ENCODE measurements around the gene RGS9. TPM values are rescaled to one million over a fixed set of nuclear protein-coding genes. Genes with fewer than 3 reads are reported as not detected.
A peak's percentile ranks its signal among the peaks of the same experiment; 100 is the strongest.

Gene RGS9
- total and polyA plus RNA-seq, 5 experiments from 2014 or later = 0.25 to 6.3 (median 0.49) TPM; not detected in 2

GRCh38 chr17:65143889-65144604, 6.9 kb downstream of the RGS9 start:
- ATAC-seq (no peak), DNase-seq (no peak)
- Mint-ChIP-seq H3K4me3 (no peak overlapping the region), H3K27me3 (peaks cover 16 to 27% (median 21%) of the 10 kb centered on the region in 5 donors), H3K4me1 (peaks cover 8 to 10% (median 8%) of the 10 kb centered on the region in 4 donors), H3K36me3 (no peaks in the 10 kb centered on the region), H3K9me3 (no peaks in the 10 kb centered on the region), H3K27ac (no peak overlapping the region)
- POLR2A ChIA-PET = interaction anchor here (1.2 kb wide), 1 partner anchor 21 kb away, joined by 8 read pairs; no protein-coding TSS in a partner anchor

DNA sequence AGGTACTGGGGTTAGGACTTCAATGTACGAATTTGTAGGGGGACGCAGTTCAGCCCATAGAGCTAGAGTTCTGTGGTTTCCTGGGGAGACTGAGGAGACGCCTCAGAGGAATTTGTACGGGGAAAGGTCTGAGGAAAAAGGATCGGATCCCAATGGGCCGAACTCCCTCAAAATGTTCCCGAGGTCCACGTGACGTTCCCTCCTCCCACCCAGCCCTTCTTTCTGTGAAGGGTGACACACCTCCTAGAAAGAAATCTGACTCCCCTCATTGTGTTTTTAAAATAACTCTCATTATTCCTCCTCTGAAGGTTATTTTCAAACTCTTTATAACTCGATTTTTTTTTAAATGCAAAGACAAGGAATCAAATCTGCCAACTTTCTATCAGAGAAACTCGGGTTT, 8.6 kb downstream of the RGS9 start:
- H3K27ac Mint-ChIP-seq = no peak overlapping the region
- POLR2A ChIA-PET = no interaction called here
- ATAC-seq (no peak), DNase-seq (no peak)
- peaks cover 0 to 2% (median 0%) of the 10 kb centered on the region in 4 donors for H3K4me1 Mint-ChIP-seq
- no peak overlapping the region for H3K4me3 Mint-ChIP-seq
- no peaks in the 10 kb centered on the region for H3K9me3 Mint-ChIP-seq
- no peaks in the 10 kb centered on the region for H3K36me3 Mint-ChIP-seq
- H3K27me3 Mint-ChIP-seq = peaks cover 6 to 11% (median 8%) of the 10 kb centered on the region in 5 donors

DNA sequence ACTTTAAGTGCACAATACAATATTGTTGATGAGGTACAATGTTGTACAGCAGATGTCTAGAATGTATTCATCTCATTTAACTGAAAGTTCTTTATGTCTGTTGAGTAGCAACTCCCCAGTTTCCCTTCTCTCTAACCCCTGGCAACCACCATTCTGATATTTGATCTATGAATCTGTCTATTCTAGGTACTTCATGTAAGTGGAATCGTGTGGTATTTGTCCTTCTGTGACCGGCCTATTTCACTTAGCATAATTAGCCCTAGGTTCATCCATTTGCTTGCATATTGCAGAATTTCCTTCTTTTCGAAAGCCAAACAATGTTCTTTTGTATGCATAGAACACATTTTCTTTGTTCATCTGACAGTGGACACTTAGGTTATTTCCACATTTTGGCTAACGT, 10.8 kb downstream of the RGS9 start:
- DNase-seq (no peak), ATAC-seq (no peak)
- no peaks in the 10 kb centered on the region for H3K36me3 Mint-ChIP-seq
- H3K27ac Mint-ChIP-seq = no peak overlapping the region
- no peaks in the 10 kb centered on the region for H3K4me1 Mint-ChIP-seq
- peaks cover 0 to 9% (median 2%) of the 10 kb centered on the region in 5 donors for H3K27me3 Mint-ChIP-seq
- POLR2A ChIA-PET = no interaction called here
- H3K4me3 Mint-ChIP-seq = no peak overlapping the region
- H3K9me3 Mint-ChIP-seq = no peaks in the 10 kb centered on the region

DNA sequence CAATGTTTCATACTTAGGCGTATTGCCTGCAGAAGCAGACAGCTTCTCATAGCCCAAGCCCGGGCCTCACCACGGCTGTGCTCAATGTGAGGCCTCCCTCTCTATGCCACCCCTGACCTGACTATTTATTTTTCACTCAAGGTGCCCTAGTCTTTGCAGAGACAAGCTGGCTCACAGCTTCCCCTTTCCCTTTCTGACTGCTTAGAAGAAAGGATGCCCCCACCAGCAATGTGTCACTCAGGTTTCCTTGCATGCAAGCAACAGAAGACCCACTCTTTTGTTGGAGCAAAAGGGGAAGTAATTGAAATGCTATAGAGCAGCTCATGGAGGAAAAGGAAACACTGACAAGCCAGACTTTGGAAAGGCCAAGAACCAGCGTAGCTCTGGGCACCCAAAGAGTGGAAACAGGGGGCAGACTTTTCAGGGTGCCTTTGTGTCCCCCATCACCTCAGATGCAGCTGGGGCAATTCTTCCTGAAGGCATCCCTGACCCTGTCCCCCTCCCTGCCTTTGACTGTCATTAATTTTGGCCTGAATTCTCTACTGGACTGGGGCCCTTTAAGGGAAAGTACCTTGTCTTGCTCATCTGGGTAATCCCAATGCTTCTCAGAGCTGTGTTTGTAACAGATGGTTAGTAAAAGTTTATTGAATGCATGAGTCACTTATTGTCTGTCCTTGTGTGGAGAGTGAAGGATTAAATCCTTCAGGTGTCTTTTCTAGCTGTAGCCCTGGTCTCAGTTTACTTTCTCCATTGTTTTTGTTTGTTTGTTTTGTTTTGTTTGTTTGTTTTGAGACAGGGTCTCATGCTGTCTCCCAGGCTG, 17.8 kb downstream of the RGS9 start:
- peaks cover 0 to 13% (median 0%) of the 10 kb centered on the region in 5 donors for H3K27me3 Mint-ChIP-seq
- peaks cover 0 to 14% (median 10%) of the 10 kb centered on the region in 4 donors for H3K4me1 Mint-ChIP-seq
- H3K27ac Mint-ChIP-seq = peak overlapping the region in 5 of 10 donors; percentile 6 to 64 (median 21)
- POLR2A ChIA-PET = no interaction called here
- ATAC-seq (no peak), DNase-seq (peak in 1 of 10 donors; percentile 7)
- H3K4me3 Mint-ChIP-seq = no peak overlapping the region
- H3K36me3 Mint-ChIP-seq = no peaks in the 10 kb centered on the region
- no peaks in the 10 kb centered on the region for H3K9me3 Mint-ChIP-seq

- DNase-seq = no peak
- no peak for ATAC-seq
- Mint-ChIP-seq H3K9me3 (no peaks in the 10 kb centered on the region), H3K4me3 (no peak overlapping the region), H3K27ac (peak overlapping the region in 1 of 10 donors; percentile 51), H3K36me3 (no peaks in the 10 kb centered on the region), H3K27me3 (peaks cover 0 to 13% (median 0%) of the 10 kb centered on the region in 5 donors), H3K4me1 (peaks cover 0 to 14% (median 10%) of the 10 kb centered on the region in 4 donors)
- POLR2A ChIA-PET = no interaction called here
These were observed 18.5 kb downstream of the RGS9 start for GRCh38 chr17:65155622-65156021.

DNA sequence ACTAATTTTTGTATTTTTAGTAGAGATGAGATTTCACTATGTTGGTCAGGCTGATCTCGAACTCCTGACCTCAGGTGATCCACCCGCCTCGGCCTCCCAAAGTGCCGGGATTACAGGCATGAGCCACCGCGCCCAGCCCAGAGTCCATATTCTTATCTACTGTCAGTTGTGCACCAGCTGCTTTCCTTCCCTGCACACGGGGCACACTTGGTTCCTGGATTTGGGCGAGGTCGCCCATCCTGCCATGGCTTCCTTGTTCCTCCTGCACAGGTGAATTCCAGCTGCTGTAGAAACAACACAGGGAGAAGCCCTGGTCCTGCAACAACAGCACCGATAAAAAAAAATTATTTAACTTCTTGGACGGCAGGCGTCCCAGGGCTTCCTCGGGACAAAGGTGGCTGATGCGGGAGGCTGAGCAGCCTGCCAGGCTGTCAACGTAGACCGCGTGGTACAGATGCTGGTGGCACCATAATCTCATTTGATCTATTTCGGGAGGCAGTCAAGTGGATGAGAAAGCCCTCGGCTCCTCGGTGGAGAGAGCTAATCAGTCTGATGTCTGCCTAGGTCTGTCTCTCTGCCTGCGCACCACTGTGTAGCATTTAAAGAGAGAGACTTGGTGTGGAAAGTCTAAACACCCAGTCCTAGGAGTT, 19.1 kb downstream of the RGS9 start:
- no peak for ATAC-seq

GRCh38 chr17:65156835-65157565, 19.8 kb downstream of the RGS9 start:
- H3K9me3 Mint-ChIP-seq = no peaks in the 10 kb centered on the region
- H3K4me3 Mint-ChIP-seq = no peak overlapping the region
- POLR2A ChIA-PET = no interaction called here
- H3K27me3 Mint-ChIP-seq = peaks cover 0 to 7% (median 0%) of the 10 kb centered on the region in 5 donors
- H3K27ac Mint-ChIP-seq = no peak overlapping the region
- peaks cover 0 to 14% (median 10%) of the 10 kb centered on the region in 4 donors for H3K4me1 Mint-ChIP-seq
- ATAC-seq = no peak
- H3K36me3 Mint-ChIP-seq = no peaks in the 10 kb centered on the region
- no peak for DNase-seq

More for the DNA sequence above, 19.1 kb downstream of the RGS9 start:
- Mint-ChIP-seq H3K36me3 (no peaks in the 10 kb centered on the region), H3K4me3 (no peak overlapping the region), H3K27ac (no peak overlapping the region), H3K27me3 (peaks cover 0 to 13% (median 0%) of the 10 kb centered on the region in 5 donors), H3K9me3 (no peaks in the 10 kb centered on the region), H3K4me1 (peaks cover 0 to 14% (median 10%) of the 10 kb centered on the region in 4 donors)
- POLR2A ChIA-PET = no interaction called here
- DNase-seq = no peak

DNA sequence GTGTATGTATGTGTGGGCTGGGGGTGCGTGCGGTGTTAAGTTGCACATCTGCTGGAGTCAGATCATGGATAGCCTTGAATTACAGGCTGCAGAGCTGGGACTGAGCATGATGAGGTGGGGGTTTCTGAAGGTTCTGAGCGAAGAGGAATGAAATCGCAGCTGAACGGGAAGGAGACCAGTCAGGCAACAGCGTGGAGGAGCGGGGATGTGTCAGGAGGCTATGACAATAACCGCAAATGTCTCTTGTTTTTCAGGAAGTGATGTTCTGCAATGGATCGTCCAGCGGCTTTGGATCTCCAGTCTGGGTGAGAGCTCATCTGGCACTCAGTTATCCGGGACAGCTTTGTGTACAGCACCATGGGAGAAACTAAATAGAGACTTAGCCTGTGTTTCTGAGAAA, 20.9 kb downstream of the RGS9 start:
- DNase-seq = no peak
- H3K4me1 Mint-ChIP-seq = peaks cover 0 to 14% (median 10%) of the 10 kb centered on the region in 4 donors
- H3K9me3 Mint-ChIP-seq = no peaks in the 10 kb centered on the region
- POLR2A ChIA-PET = no interaction called here
- H3K27me3 Mint-ChIP-seq = peaks cover 0 to 4% (median 0%) of the 10 kb centered on the region in 5 donors
- ATAC-seq = no peak
- no peaks in the 10 kb centered on the region for H3K36me3 Mint-ChIP-seq
- H3K4me3 Mint-ChIP-seq = no peak overlapping the region
- H3K27ac Mint-ChIP-seq = no peak overlapping the region

- Mint-ChIP-seq H3K36me3 (no peaks in the 10 kb centered on the region), H3K4me1 (peaks cover 3 to 17% (median 10%) of the 10 kb centered on the region in 4 donors), H3K27ac (no peak overlapping the region), H3K27me3 (peaks cover 0 to 4% (median 0%) of the 10 kb centered on the region in 5 donors), H3K9me3 (no peaks in the 10 kb centered on the region), H3K4me3 (no peak overlapping the region)
- no peak for ATAC-seq
- POLR2A ChIA-PET = no interaction called here
- DNase-seq = no peak
These were observed 21.5 kb downstream of the RGS9 start for GRCh38 chr17:65158622-65159021.

DNA sequence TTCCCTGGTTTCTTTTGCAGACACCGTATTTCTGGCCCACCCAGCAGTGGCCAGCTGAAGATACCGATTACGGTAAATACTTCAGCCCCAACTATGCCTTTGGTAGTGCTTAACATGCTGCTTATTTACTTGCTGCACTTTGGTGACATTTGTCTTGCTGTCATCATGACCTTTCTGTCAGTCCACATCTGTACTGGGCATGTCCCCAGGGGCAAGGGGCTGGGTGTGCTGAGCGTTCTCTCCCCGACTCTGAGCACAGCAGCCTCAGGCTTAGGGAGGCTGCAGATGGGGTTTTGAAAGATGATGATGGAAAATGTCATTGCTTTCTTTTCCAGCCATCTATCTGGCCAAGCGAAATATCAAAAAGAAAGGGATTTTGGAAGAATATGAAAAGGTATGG, 23.3 kb downstream of the RGS9 start:
- H3K4me1 Mint-ChIP-seq = peaks cover 3 to 15% (median 9%) of the 10 kb centered on the region in 4 donors
- no peak overlapping the region for H3K4me3 Mint-ChIP-seq
- no peaks in the 10 kb centered on the region for H3K36me3 Mint-ChIP-seq
- no peaks in the 10 kb centered on the region for H3K9me3 Mint-ChIP-seq
- H3K27me3 Mint-ChIP-seq = peaks cover 0 to 4% (median 0%) of the 10 kb centered on the region in 5 donors
- H3K27ac Mint-ChIP-seq = no peak overlapping the region
- POLR2A ChIA-PET = no interaction called here
- DNase-seq (no peak), ATAC-seq (no peak)

GRCh38 chr17:65163990-65164495, 26.9 kb downstream of the RGS9 start:
- POLR2A ChIA-PET = no interaction called here
- no peaks in the 10 kb centered on the region for H3K36me3 Mint-ChIP-seq
- H3K27ac Mint-ChIP-seq = peak overlapping the region in 2 of 10 donors; percentile 27 to 56
- no peaks in the 10 kb centered on the region for H3K9me3 Mint-ChIP-seq
- ATAC-seq (peak; percentile 67 to 68), DNase-seq (peak in 1 of 10 donors; percentile 23)
- H3K4me3 Mint-ChIP-seq = no peak overlapping the region
- H3K4me1 Mint-ChIP-seq = peaks cover 0 to 12% (median 3%) of the 10 kb centered on the region in 4 donors
- H3K27me3 Mint-ChIP-seq = no peaks in the 10 kb centered on the region

GRCh38 chr17:65166787-65167186, 29.6 kb downstream of the RGS9 start:
- Mint-ChIP-seq H3K4me1 (peaks cover 3 to 18% (median 8%) of the 10 kb centered on the region in 4 donors), H3K27ac (no peak overlapping the region), H3K27me3 (no peaks in the 10 kb centered on the region), H3K9me3 (no peaks in the 10 kb centered on the region), H3K36me3 (no peaks in the 10 kb centered on the region), H3K4me3 (no peak overlapping the region)
- POLR2A ChIA-PET = no interaction called here
- no peak for DNase-seq
- no peak for ATAC-seq
